ENCODE measurements around the gene MBOAT2. TPM values are rescaled to one million over a fixed set of nuclear protein-coding genes. Genes with fewer than 3 reads are reported as not detected.

The MBOAT2 gene
- total and polyA plus RNA-seq, 4 donors, result 5.0 to 26.3 (median 15.0) TPM

DNA sequence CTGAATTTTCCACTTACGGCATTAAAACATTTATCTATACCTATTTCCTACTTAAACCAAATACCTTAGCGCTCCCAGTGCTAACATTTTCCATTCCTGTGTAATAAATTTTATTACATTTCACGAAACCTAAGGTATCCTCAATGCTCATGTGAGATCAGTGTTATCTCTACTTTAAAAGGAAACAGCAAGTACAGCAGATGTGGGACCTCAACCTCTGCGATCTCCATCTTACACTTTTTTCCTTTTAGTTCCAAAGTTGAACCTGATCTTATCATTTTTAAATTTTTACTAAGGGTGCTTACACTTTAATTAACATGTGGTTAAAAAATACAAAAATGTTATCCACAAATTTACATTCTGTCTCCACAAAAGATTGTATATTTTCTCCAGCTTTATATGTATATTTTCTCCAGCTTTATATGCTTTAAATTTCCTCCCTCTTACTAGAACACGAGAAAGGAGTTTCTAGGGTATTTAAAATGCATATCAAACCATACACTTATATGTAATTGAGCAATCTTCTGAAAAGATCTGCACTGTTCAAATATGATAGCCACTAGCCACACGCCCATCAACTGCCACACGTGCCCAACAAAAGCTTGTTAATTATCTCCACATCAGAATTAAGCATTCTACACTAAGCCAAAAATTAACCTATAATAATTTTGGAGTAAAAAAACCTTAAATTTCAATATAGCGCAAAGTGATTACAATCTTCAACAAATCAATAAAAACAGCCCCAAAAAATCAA lies 38.1 kb downstream of the MBOAT2 start:
- H3K4me1 ChIP-seq (ENCODE audit: control insufficient read depth in 1 of 2, insufficient read depth in 2 of 2, low read length in 2 of 2), result no peaks in the 10 kb centered on the region
- no peak for DNase-seq
- no peaks in the 10 kb centered on the region for H3K9me3 ChIP-seq (ENCODE audit: control insufficient read depth, low read length)
- no peaks in the 10 kb centered on the region for H3K27me3 ChIP-seq (ENCODE audit: control insufficient read depth in 1 of 2, insufficient read depth in 2 of 2, low read length in 1 of 2)
- intact Hi-C loops (cut with DNase I), result no loop called here
- WGBS, 2 donors, result 95 to 96% methylated on average over 8 of the region's 8 CpGs
- ATAC-seq (ENCODE audit: low FRiP score), result no peak
- H3K36me3 ChIP-seq (ENCODE audit: control insufficient read depth in 1 of 2, insufficient read depth in 2 of 2, low read length in 1 of 2), result no peaks in the 10 kb centered on the region
- H3K27ac ChIP-seq (ENCODE audit: low read depth in 1 of 2, low read length in 2 of 2), result no peak overlapping the region
- H3K4me3 ChIP-seq (ENCODE audit: low read length in 2 of 2), result no peak overlapping the region

GRCh38 chr2:8962890-8963289 lies 40.6 kb downstream of the MBOAT2 start:
- H3K4me3 ChIP-seq (ENCODE audit: low read length in 2 of 2), result no peak overlapping the region
- no peak overlapping the region for H3K27ac ChIP-seq (ENCODE audit: low read depth in 1 of 2, low read length in 2 of 2)
- DNase-seq, result no peak
- no peaks in the 10 kb centered on the region for H3K9me3 ChIP-seq (ENCODE audit: control insufficient read depth, low read length)
- no peak for ATAC-seq (ENCODE audit: low FRiP score)
- H3K4me1 ChIP-seq (ENCODE audit: control insufficient read depth in 1 of 2, insufficient read depth in 2 of 2, low read length in 2 of 2), result no peaks in the 10 kb centered on the region
- intact Hi-C loops (cut with DNase I), result no loop called here
- no peaks in the 10 kb centered on the region for H3K36me3 ChIP-seq (ENCODE audit: control insufficient read depth in 1 of 2, insufficient read depth in 2 of 2, low read length in 1 of 2)
- no peaks in the 10 kb centered on the region for H3K27me3 ChIP-seq (ENCODE audit: control insufficient read depth in 1 of 2, insufficient read depth in 2 of 2, low read length in 1 of 2)
- WGBS, 2 donors, result 91 to 95% methylated on average over 6 of the region's 6 CpGs

DNA sequence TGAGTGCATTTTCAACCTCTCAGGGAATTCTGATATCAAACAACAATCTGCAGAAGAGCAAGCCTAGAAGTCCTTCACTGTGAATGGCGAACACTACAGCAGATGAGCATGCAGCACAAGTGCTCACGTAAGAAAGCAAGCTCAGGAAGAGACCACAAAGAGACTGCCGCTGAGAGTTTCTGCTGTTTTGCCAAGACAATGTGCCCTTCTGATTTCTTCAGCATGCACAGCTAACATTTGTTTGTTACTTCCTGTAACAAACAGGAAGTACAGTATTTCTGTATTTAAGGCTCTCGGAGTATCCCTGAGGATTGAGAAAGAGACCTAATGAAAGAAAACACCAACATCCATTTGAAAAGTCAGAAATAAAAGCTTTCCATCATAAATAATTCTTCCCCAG lies 45.9 kb downstream of the MBOAT2 start:
- Histone ChIP-seq H3K27ac (ENCODE audit: low read depth in 1 of 2, low read length in 2 of 2) (no peak overlapping the region), H3K36me3 (ENCODE audit: control insufficient read depth in 1 of 2, insufficient read depth in 2 of 2, low read length in 1 of 2) (no peaks in the 10 kb centered on the region), H3K9me3 (ENCODE audit: control insufficient read depth, low read length) (no peaks in the 10 kb centered on the region), H3K4me3 (ENCODE audit: low read length in 2 of 2) (no peak overlapping the region), H3K4me1 (ENCODE audit: control insufficient read depth in 1 of 2, insufficient read depth in 2 of 2, low read length in 2 of 2) (no peaks in the 10 kb centered on the region), H3K27me3 (ENCODE audit: control insufficient read depth in 1 of 2, insufficient read depth in 2 of 2, low read length in 1 of 2) (no peaks in the 10 kb centered on the region)
- ATAC-seq (ENCODE audit: low FRiP score), result no peak
- DNase-seq, result no peak
- 85 to 94% methylated on average over 4 of the region's 4 CpGs for WGBS, 2 donors
- intact Hi-C loops (cut with DNase I), result no loop called here

GRCh38 chr2:8956774-8957173 lies 46.7 kb downstream of the MBOAT2 start:
- Histone ChIP-seq H3K36me3 (ENCODE audit: control insufficient read depth in 1 of 2, insufficient read depth in 2 of 2, low read length in 1 of 2) (no peaks in the 10 kb centered on the region), H3K27ac (ENCODE audit: low read depth in 1 of 2, low read length in 2 of 2) (no peak overlapping the region), H3K4me1 (ENCODE audit: control insufficient read depth in 1 of 2, insufficient read depth in 2 of 2, low read length in 2 of 2) (no peaks in the 10 kb centered on the region), H3K4me3 (ENCODE audit: low read length in 2 of 2) (no peak overlapping the region), H3K27me3 (ENCODE audit: control insufficient read depth in 1 of 2, insufficient read depth in 2 of 2, low read length in 1 of 2) (no peaks in the 10 kb centered on the region), H3K9me3 (ENCODE audit: control insufficient read depth, low read length) (no peaks in the 10 kb centered on the region)
- intact Hi-C loops (cut with DNase I), result no loop called here
- DNase-seq (no peak), ATAC-seq (ENCODE audit: low FRiP score) (no peak)
- WGBS, 2 donors, result 96 to 97% methylated on average over 1 of the region's 1 CpG

DNA sequence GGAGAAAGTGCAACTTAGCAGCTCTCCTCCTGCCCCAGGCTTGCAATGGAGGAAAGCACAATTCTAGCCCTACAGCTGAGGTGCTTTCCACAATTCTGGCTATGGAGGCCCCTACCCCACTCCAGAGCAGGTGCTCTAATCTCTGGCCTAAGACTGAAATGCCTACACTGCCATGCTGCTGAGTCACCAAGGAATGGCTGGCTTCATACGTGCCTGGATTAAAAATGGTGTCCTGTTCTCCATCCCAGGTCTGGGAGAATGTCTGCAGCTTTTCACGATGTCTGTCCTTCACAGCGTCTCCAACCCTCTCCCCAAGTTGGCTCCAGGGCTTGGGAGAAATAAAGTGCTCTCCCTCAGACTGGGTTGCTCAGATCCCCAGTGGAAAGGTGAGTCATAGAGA lies 48.5 kb downstream of the MBOAT2 start:
- H3K9me3 ChIP-seq (ENCODE audit: control insufficient read depth, low read length), result no peaks in the 10 kb centered on the region
- 95 to 98% methylated on average over 3 of the region's 3 CpGs for WGBS, 2 donors
- H3K4me1 ChIP-seq (ENCODE audit: control insufficient read depth in 1 of 2, insufficient read depth in 2 of 2, low read length in 2 of 2), result no peaks in the 10 kb centered on the region
- H3K4me3 ChIP-seq (ENCODE audit: low read length in 2 of 2), result no peak overlapping the region
- no peak for DNase-seq
- H3K36me3 ChIP-seq (ENCODE audit: control insufficient read depth in 1 of 2, insufficient read depth in 2 of 2, low read length in 1 of 2), result no peaks in the 10 kb centered on the region
- no peaks in the 10 kb centered on the region for H3K27me3 ChIP-seq (ENCODE audit: control insufficient read depth in 1 of 2, insufficient read depth in 2 of 2, low read length in 1 of 2)
- intact Hi-C loops (cut with DNase I), result no loop called here
- no peak overlapping the region for H3K27ac ChIP-seq (ENCODE audit: low read depth in 1 of 2, low read length in 2 of 2)
- no peak for ATAC-seq (ENCODE audit: low FRiP score)

GRCh38 chr2:8953525-8953924 lies 50.0 kb downstream of the MBOAT2 start:
- no peak for DNase-seq
- no peak for ATAC-seq (ENCODE audit: low FRiP score)
- H3K9me3 ChIP-seq (ENCODE audit: control insufficient read depth, low read length), result no peaks in the 10 kb centered on the region
- intact Hi-C loops (cut with DNase I), result no loop called here
- whole genome bisulfite sequencing, 2 donors, result 87% methylated on average over 1 of the region's 1 CpG
- H3K27me3 ChIP-seq (ENCODE audit: control insufficient read depth in 1 of 2, insufficient read depth in 2 of 2, low read length in 1 of 2), result no peaks in the 10 kb centered on the region
- H3K4me1 ChIP-seq (ENCODE audit: control insufficient read depth in 1 of 2, insufficient read depth in 2 of 2, low read length in 2 of 2), result no peaks in the 10 kb centered on the region
- H3K36me3 ChIP-seq (ENCODE audit: control insufficient read depth in 1 of 2, insufficient read depth in 2 of 2, low read length in 1 of 2), result no peaks in the 10 kb centered on the region
- H3K4me3 ChIP-seq (ENCODE audit: low read length in 2 of 2), result no peak overlapping the region
- no peak overlapping the region for H3K27ac ChIP-seq (ENCODE audit: low read depth in 1 of 2, low read length in 2 of 2)

- H3K4me3 ChIP-seq (ENCODE audit: low read length in 2 of 2), result no peak overlapping the region
- no peaks in the 10 kb centered on the region for H3K9me3 ChIP-seq (ENCODE audit: control insufficient read depth, low read length)
- H3K4me1 ChIP-seq (ENCODE audit: control insufficient read depth in 1 of 2, insufficient read depth in 2 of 2, low read length in 2 of 2), result no peaks in the 10 kb centered on the region
- intact Hi-C loops (cut with DNase I), result no loop called here
- no peak for DNase-seq
- peaks cover 0 to 2% of the 10 kb centered on the region in 2 donors for H3K36me3 ChIP-seq (ENCODE audit: control insufficient read depth in 1 of 2, insufficient read depth in 2 of 2, low read length in 1 of 2)
- WGBS, 2 donors, result 57 to 64% methylated on average over 8 of the region's 8 CpGs
- no peak overlapping the region for H3K27ac ChIP-seq (ENCODE audit: low read depth in 1 of 2, low read length in 2 of 2)
- H3K27me3 ChIP-seq (ENCODE audit: control insufficient read depth in 1 of 2, insufficient read depth in 2 of 2, low read length in 1 of 2), result no peaks in the 10 kb centered on the region
- no peak for ATAC-seq (ENCODE audit: low FRiP score)
These were observed 63.9 kb downstream of the MBOAT2 start for GRCh38 chr2:8939486-8940114.

- H3K4me3 ChIP-seq (ENCODE audit: low read length in 2 of 2), result no peak overlapping the region
- no peak for DNase-seq
- no peaks in the 10 kb centered on the region for H3K9me3 ChIP-seq (ENCODE audit: control insufficient read depth, low read length)
- WGBS, 2 donors, result 97% methylated on average over 19 of the region's 19 CpGs
- intact Hi-C loops (cut with DNase I), result no loop called here
- no peaks in the 10 kb centered on the region for H3K27me3 ChIP-seq (ENCODE audit: control insufficient read depth in 1 of 2, insufficient read depth in 2 of 2, low read length in 1 of 2)
- no peak overlapping the region for H3K27ac ChIP-seq (ENCODE audit: low read depth in 1 of 2, low read length in 2 of 2)
- H3K36me3 ChIP-seq (ENCODE audit: control insufficient read depth in 1 of 2, insufficient read depth in 2 of 2, low read length in 1 of 2), result peaks cover 0 to 2% of the 10 kb centered on the region in 2 donors
- no peak for ATAC-seq (ENCODE audit: low FRiP score)
- no peaks in the 10 kb centered on the region for H3K4me1 ChIP-seq (ENCODE audit: control insufficient read depth in 1 of 2, insufficient read depth in 2 of 2, low read length in 2 of 2)
These were observed 65.1 kb downstream of the MBOAT2 start for GRCh38 chr2:8938384-8938783.

- H3K9me3 ChIP-seq (ENCODE audit: control insufficient read depth, low read length), result no peaks in the 10 kb centered on the region
- H3K4me3 ChIP-seq (ENCODE audit: low read length in 2 of 2), result no peak overlapping the region
- no peak overlapping the region for H3K27ac ChIP-seq (ENCODE audit: low read depth in 1 of 2, low read length in 2 of 2)
- ATAC-seq (ENCODE audit: low FRiP score) (no peak), DNase-seq (no peak)
- no peaks in the 10 kb centered on the region for H3K4me1 ChIP-seq (ENCODE audit: control insufficient read depth in 1 of 2, insufficient read depth in 2 of 2, low read length in 2 of 2)
- intact Hi-C loops (cut with DNase I), result no loop called here
- peaks cover 0 to 2% of the 10 kb centered on the region in 2 donors for H3K36me3 ChIP-seq (ENCODE audit: control insufficient read depth in 1 of 2, insufficient read depth in 2 of 2, low read length in 1 of 2)
- no peaks in the 10 kb centered on the region for H3K27me3 ChIP-seq (ENCODE audit: control insufficient read depth in 1 of 2, insufficient read depth in 2 of 2, low read length in 1 of 2)
- 85 to 91% methylated on average over 3 of the region's 3 CpGs for WGBS, 2 donors
These were observed 67.5 kb downstream of the MBOAT2 start for GRCh38 chr2:8935982-8936381.
